Ectodermal cell (in vitro differentiated cells): Measurements from ENCODE around the gene AP1G2.

Experiments used
- H3K27ac ChIP-seq: 2 replicates; pipeline ENCODE4 v1.7.0; 2013; ENCODE audit warnings: mild to moderate bottlenecking, low read depth, low read length; ENCODE audit not compliant: insufficient read depth, poor library complexity, severe bottlenecking
- H3K27me3 ChIP-seq: 2 replicates; pipeline ENCODE4 v1.7.0; 2013; ENCODE audit warnings: mild to moderate bottlenecking, low read length; ENCODE audit not compliant: insufficient read depth, control insufficient read depth, poor library complexity, severe bottlenecking
- H3K36me3 ChIP-seq: one replicate; pipeline ENCODE4 v1.7.0; 2013; ENCODE audit warnings: low read length; ENCODE audit not compliant: control insufficient read depth, insufficient read depth
- H3K4me1 ChIP-seq: one replicate; pipeline ENCODE4 v1.7.0; 2013; ENCODE audit warnings: low read length; ENCODE audit not compliant: control insufficient read depth, insufficient read depth
- H3K4me3 ChIP-seq: 2 replicates; pipeline ENCODE4 v1.7.0; 2013; ENCODE audit warnings: low read depth, low read length, control low read depth; ENCODE audit not compliant: insufficient read depth
- H3K9me3 ChIP-seq: 2 replicates; pipeline ENCODE4 v1.7.0; 2013; ENCODE audit warnings: mild to moderate bottlenecking, low read length, moderate library complexity; ENCODE audit not compliant: control insufficient read depth
- WGBS, 2 experiments: methylation state at CpG; one replicate each; pipeline ENCODE4 v1.1.7; 2013; ENCODE audit warnings: missing lambda C conversion rate in 2 of 2; 5-methylcytosine and 5-hydroxymethylcytosine counted together

Gene AP1G2

GRCh38 chr14:23564181-23564812, 3.3 kb downstream of the AP1G2 start:
- peaks cover 24% of the 10 kb centered on the region for H3K4me1 ChIP-seq
- no peak overlapping the region for H3K27ac ChIP-seq
- no peaks in the 10 kb centered on the region for H3K9me3 ChIP-seq
- H3K4me3 ChIP-seq: no peak overlapping the region
- H3K36me3 ChIP-seq: peaks cover 23% of the 10 kb centered on the region
- no peaks in the 10 kb centered on the region for H3K27me3 ChIP-seq
- 92 to 94% methylated on average over 13 of the region's 13 CpGs for WGBS, 2 experiments

- Histone ChIP-seq H3K27ac (no peak overlapping the region), H3K27me3 (no peaks in the 10 kb centered on the region), H3K4me1 (peaks cover 18% of the 10 kb centered on the region), H3K4me3 (no peak overlapping the region), H3K36me3 (peaks cover 23% of the 10 kb centered on the region), H3K9me3 (no peaks in the 10 kb centered on the region)
- 94% methylated on average over 14 of the region's 14 CpGs for WGBS, 2 experiments
Observed at GRCh38 chr14:23563473-23564180, 4.0 kb downstream of the AP1G2 start.

- WGBS, 2 experiments: 95 to 96% methylated on average over 2 of the region's 2 CpGs
- no peaks in the 10 kb centered on the region for H3K9me3 ChIP-seq
- peaks cover 11% of the 10 kb centered on the region for H3K4me1 ChIP-seq
- H3K4me3 ChIP-seq: no peak overlapping the region
- no peaks in the 10 kb centered on the region for H3K27me3 ChIP-seq
- peaks cover 23% of the 10 kb centered on the region for H3K36me3 ChIP-seq
- H3K27ac ChIP-seq: no peak overlapping the region
Observed at GRCh38 chr14:23562822-23563472, 4.6 kb downstream of the AP1G2 start.

- H3K9me3 ChIP-seq: no peaks in the 10 kb centered on the region
- 96% methylated on average over 15 of the region's 15 CpGs for WGBS, 2 experiments
- H3K27ac ChIP-seq: no peak overlapping the region
- no peaks in the 10 kb centered on the region for H3K27me3 ChIP-seq
- H3K4me3 ChIP-seq: no peak overlapping the region
- peaks cover 23% of the 10 kb centered on the region for H3K36me3 ChIP-seq
- peaks cover 8% of the 10 kb centered on the region for H3K4me1 ChIP-seq
Observed at GRCh38 chr14:23561873-23562821, 5.4 kb downstream of the AP1G2 start.

- H3K9me3 ChIP-seq: no peaks in the 10 kb centered on the region
- H3K4me1 ChIP-seq: peaks cover 9% of the 10 kb centered on the region
- peaks cover 23% of the 10 kb centered on the region for H3K36me3 ChIP-seq
- WGBS, 2 experiments: 91 to 95% methylated on average over 2 of the region's 2 CpGs
- H3K27me3 ChIP-seq: no peaks in the 10 kb centered on the region
- no peak overlapping the region for H3K4me3 ChIP-seq
- H3K27ac ChIP-seq: no peak overlapping the region
Observed at GRCh38 chr14:23561259-23561658, 6.3 kb downstream of the AP1G2 start.

GRCh38 chr14:23559926-23560520, 7.6 kb downstream of the AP1G2 start:
- peaks cover 7% of the 10 kb centered on the region for H3K4me1 ChIP-seq
- 87 to 93% methylated on average over 3 of the region's 3 CpGs for WGBS, 2 experiments
- peaks cover 21% of the 10 kb centered on the region for H3K36me3 ChIP-seq
- no peaks in the 10 kb centered on the region for H3K27me3 ChIP-seq
- no peak overlapping the region for H3K27ac ChIP-seq
- H3K9me3 ChIP-seq: no peaks in the 10 kb centered on the region
- no peak overlapping the region for H3K4me3 ChIP-seq

- no peaks in the 10 kb centered on the region for H3K27me3 ChIP-seq
- no peaks in the 10 kb centered on the region for H3K9me3 ChIP-seq
- WGBS, 2 experiments: 78% methylated on average over 21 of the region's 21 CpGs
- no peak overlapping the region for H3K4me3 ChIP-seq
- peaks cover 19% of the 10 kb centered on the region for H3K36me3 ChIP-seq
- H3K4me1 ChIP-seq: peaks cover 7% of the 10 kb centered on the region
- H3K27ac ChIP-seq: no peak overlapping the region
Observed at GRCh38 chr14:23559010-23559925, 8.3 kb downstream of the AP1G2 start.

- peaks cover 19% of the 10 kb centered on the region for H3K36me3 ChIP-seq
- no peaks in the 10 kb centered on the region for H3K27me3 ChIP-seq
- no peaks in the 10 kb centered on the region for H3K9me3 ChIP-seq
- peaks cover 7% of the 10 kb centered on the region for H3K4me1 ChIP-seq
- no peak overlapping the region for H3K4me3 ChIP-seq
- 95 to 96% methylated on average over 10 of the region's 10 CpGs for WGBS, 2 experiments
- no peak overlapping the region for H3K27ac ChIP-seq
Observed at GRCh38 chr14:23558346-23559009, 9.1 kb downstream of the AP1G2 start.
